Skeletal muscle satellite cell (primary cell): ENCODE measurements around the gene SLC6A8.

Source experiments
- H3K27me3 ChIP-seq: 2 replicates; pipeline ENCODE4 v1.7.0; 2013; ENCODE audit warnings: low read length; ENCODE audit not compliant: control insufficient read depth, insufficient read depth
- H3K36me3 ChIP-seq: 2 replicates; pipeline ENCODE4 v1.7.0; 2013; ENCODE audit warnings: mild to moderate bottlenecking, control low read depth, low read length; ENCODE audit not compliant: insufficient read depth
- H3K4me1 ChIP-seq: 2 replicates; pipeline ENCODE4 v1.7.0; 2013; ENCODE audit warnings: low read length; ENCODE audit not compliant: control insufficient read depth, insufficient read depth
- H3K4me2 ChIP-seq: 2 replicates; pipeline ENCODE4 v1.7.0; 2013; ENCODE audit warnings: mild to moderate bottlenecking, low read length
- H3K4me3 ChIP-seq: 2 replicates; pipeline ENCODE4 v1.7.0; 2013; ENCODE audit warnings: low read length
- H3K9ac ChIP-seq: 2 replicates; pipeline ENCODE4 v1.7.0; 2013; ENCODE audit warnings: mild to moderate bottlenecking, low read depth, low read length, moderate library complexity
- H3K9me3 ChIP-seq: replicated peaks from 2 replicates; pipeline ENCODE4 v1.7.0; 2013; ENCODE audit warnings: mild to moderate bottlenecking, control low read depth, low read length

The SLC6A8 gene

GRCh38 chrX:153709726-153710674, 22.3 kb downstream of the SLC6A8 start:
- H3K4me1 ChIP-seq: no peaks in the 10 kb centered on the region
- H3K9ac ChIP-seq: no peak overlapping the region
- no peaks in the 10 kb centered on the region for H3K27me3 ChIP-seq
- no peaks in the 10 kb centered on the region for H3K9me3 ChIP-seq
- H3K36me3 ChIP-seq: peaks cover 15% of the 10 kb centered on the region
- no peak overlapping the region for H3K4me2 ChIP-seq
- no peak overlapping the region for H3K4me3 ChIP-seq

- Histone ChIP-seq H3K4me3 (no peak overlapping the region), H3K9ac (no peak overlapping the region), H3K36me3 (peaks cover 30% of the 10 kb centered on the region), H3K4me2 (no peak overlapping the region), H3K4me1 (no peaks in the 10 kb centered on the region), H3K9me3 (no peaks in the 10 kb centered on the region), H3K27me3 (no peaks in the 10 kb centered on the region)
Observed at GRCh38 chrX:153714256-153714655, 26.5 kb downstream of the SLC6A8 start.

GRCh38 chrX:153717445-153717844, 29.7 kb downstream of the SLC6A8 start:
- Histone ChIP-seq H3K4me2 (no peak overlapping the region), H3K36me3 (peaks cover 45% of the 10 kb centered on the region), H3K4me1 (peaks cover 3% of the 10 kb centered on the region)

GRCh38 chrX:153719238-153719637, 31.5 kb downstream of the SLC6A8 start:
- Histone ChIP-seq H3K4me1 (peaks cover 8% of the 10 kb centered on the region), H3K4me3 (no peak overlapping the region), H3K9ac (no peak overlapping the region), H3K4me2 (no peak overlapping the region), H3K27me3 (no peaks in the 10 kb centered on the region), H3K9me3 (no peaks in the 10 kb centered on the region), H3K36me3 (peaks cover 43% of the 10 kb centered on the region)

More at GRCh38 chrX:153717445-153717844, 29.7 kb downstream of the SLC6A8 start:
- Histone ChIP-seq H3K4me3 (no peak overlapping the region), H3K9ac (no peak overlapping the region), H3K27me3 (no peaks in the 10 kb centered on the region), H3K9me3 (no peaks in the 10 kb centered on the region)

- no peak overlapping the region for H3K4me2 ChIP-seq
- no peaks in the 10 kb centered on the region for H3K27me3 ChIP-seq
- no peaks in the 10 kb centered on the region for H3K9me3 ChIP-seq
- peaks cover 39% of the 10 kb centered on the region for H3K36me3 ChIP-seq
- H3K4me1 ChIP-seq: peaks cover 8% of the 10 kb centered on the region
- H3K9ac ChIP-seq: no peak overlapping the region
- no peak overlapping the region for H3K4me3 ChIP-seq
Observed at GRCh38 chrX:153719701-153720100, 32.0 kb downstream of the SLC6A8 start.

- H3K4me2 ChIP-seq: peak overlapping the region; percentile 89
- H3K36me3 ChIP-seq: peaks cover 24% of the 10 kb centered on the region
- H3K9ac ChIP-seq: peak overlapping the region; percentile 92
- H3K4me3 ChIP-seq: peak overlapping the region; percentile 79
- H3K9me3 ChIP-seq: no peaks in the 10 kb centered on the region
- no peaks in the 10 kb centered on the region for H3K27me3 ChIP-seq
- peaks cover 40% of the 10 kb centered on the region for H3K4me1 ChIP-seq
Observed at GRCh38 chrX:153722704-153723350, 35.1 kb downstream of the SLC6A8 start.

- peaks cover 43% of the 10 kb centered on the region for H3K4me1 ChIP-seq
- peak overlapping the region; percentile 79 for H3K4me3 ChIP-seq
- peak overlapping the region; percentile 89 for H3K4me2 ChIP-seq
- H3K36me3 ChIP-seq: peaks cover 24% of the 10 kb centered on the region
- peak overlapping the region; percentile 92 for H3K9ac ChIP-seq
- no peaks in the 10 kb centered on the region for H3K27me3 ChIP-seq
- H3K9me3 ChIP-seq: no peaks in the 10 kb centered on the region
Observed at GRCh38 chrX:153723351-153724251, 35.9 kb downstream of the SLC6A8 start.

GRCh38 chrX:153724252-153725038, 36.7 kb downstream of the SLC6A8 start, which contains the start of the genes ABCD1 and BCAP31:
Gene ABCD1 (plus strand): TSS chrX:153724856. CDS start chrX:153725267, 411 bp downstream.
Gene BCAP31 (minus strand): TSS chrX:153724387. CDS start chrX:153723244, 1,143 bp downstream.
- Histone ChIP-seq H3K4me1 (peaks cover 43% of the 10 kb centered on the region), H3K27me3 (no peaks in the 10 kb centered on the region), H3K4me2 (peak within 1 kb of the TSS; percentile 89), H3K4me3 (peak within 1 kb of the TSS; percentile 79), H3K9me3 (no peaks in the 10 kb centered on the region), H3K9ac (peak within 1 kb of the TSS; percentile 92), H3K36me3 (peaks cover 19% of the 10 kb centered on the region)

- Histone ChIP-seq H3K36me3 (peaks cover 15% of the 10 kb centered on the region), H3K27me3 (no peaks in the 10 kb centered on the region), H3K9me3 (no peaks in the 10 kb centered on the region), H3K4me2 (peak overlapping the region; percentile 85), H3K4me3 (peak overlapping the region; percentile 69), H3K9ac (peak overlapping the region; percentile 65), H3K4me1 (peaks cover 43% of the 10 kb centered on the region)
Observed at GRCh38 chrX:153725039-153725831, 37.5 kb downstream of the SLC6A8 start.

GRCh38 chrX:153725832-153726285, 38.1 kb downstream of the SLC6A8 start:
- Histone ChIP-seq H3K9me3 (no peaks in the 10 kb centered on the region), H3K4me3 (peak overlapping the region; percentile 57), H3K36me3 (peaks cover 10% of the 10 kb centered on the region), H3K4me2 (peak overlapping the region; percentile 85), H3K4me1 (peaks cover 43% of the 10 kb centered on the region), H3K27me3 (no peaks in the 10 kb centered on the region), H3K9ac (peak overlapping the region; percentile 60)
